Parathyroid adenoma (tissue), 2 donors: ENCODE data around the gene ATP5F1E.

Experiments used
- H2AFZ ChIP-seq: fragments of 300-600 bp; sonication (generic); one replicate; pipeline ENCODE4 v1.7.0; 2017; ENCODE audit warnings: antibody characterized with exemption, mild to moderate bottlenecking
- H3K27ac ChIP-seq: fragments of 300-600 bp; sonication (generic); one replicate; pipeline ENCODE4 v1.7.0; 2017
- H3K27me3 ChIP-seq: fragments of 300-600 bp; sonication (generic); one replicate; pipeline ENCODE4 v1.7.0; 2017; ENCODE audit warnings: low read length; ENCODE audit not compliant: control insufficient read depth, insufficient read depth
- H3K36me3 ChIP-seq: fragments of 300-600 bp; sonication (generic); one replicate; pipeline ENCODE4 v1.7.0; 2017; ENCODE audit warnings: low read length; ENCODE audit not compliant: control insufficient read depth, insufficient read depth
- H3K4me1 ChIP-seq: fragments of 300-600 bp; sonication (generic); one replicate; pipeline ENCODE4 v1.7.0; 2017; ENCODE audit warnings: control low read depth
- H3K4me2 ChIP-seq: fragments of 300-600 bp; sonication (generic); one replicate; pipeline ENCODE4 v1.7.0; 2017; ENCODE audit warnings: low read length
- H3K4me3 ChIP-seq: fragments of 300-600 bp; sonication (generic); one replicate; pipeline ENCODE4 v1.7.0; 2017; ENCODE audit warnings: low read depth, low read length
- H3K79me2 ChIP-seq: fragments of 300-600 bp; sonication (generic); one replicate; pipeline ENCODE4 v1.7.0; 2017; ENCODE audit warnings: control low read depth
- H3K9ac ChIP-seq: fragments of 300-600 bp; sonication (generic); one replicate; pipeline ENCODE4 v1.7.0; 2017; ENCODE audit warnings: mild to moderate bottlenecking
- H3K9me3 ChIP-seq: fragments of 300-600 bp; sonication (generic); one replicate; pipeline ENCODE4 v1.7.0; 2017; ENCODE audit warnings: low read length; ENCODE audit not compliant: control insufficient read depth
- TF ChIP-seq, protein P1 (sequence below): fragments of 300-600 bp; sonication (generic); IDR thresholded peaks from one replicate; pipeline ENCODE4 v1.7.0; 2017; ENCODE audit warnings: antibody characterized with exemption, mild to moderate bottlenecking
- donor health status: primary hyperparathyroidism.

ATP5F1E gene

GRCh38 chr20:58987790-58988564, 44.2 kb downstream of the ATP5F1E start:
- no peak overlapping the region for H3K4me3 ChIP-seq
- no peaks in the 10 kb centered on the region for H3K27me3 ChIP-seq
- no peak overlapping the region for H3K4me2 ChIP-seq
- H3K9ac ChIP-seq: no peak overlapping the region
- no peak overlapping the region for H2AFZ ChIP-seq
- no peaks in the 10 kb centered on the region for H3K36me3 ChIP-seq
- no peak overlapping the region for H3K27ac ChIP-seq
- H3K4me1 ChIP-seq: no peaks in the 10 kb centered on the region
- no peaks in the 10 kb centered on the region for H3K79me2 ChIP-seq
- TF ChIP-seq, protein P1, sequence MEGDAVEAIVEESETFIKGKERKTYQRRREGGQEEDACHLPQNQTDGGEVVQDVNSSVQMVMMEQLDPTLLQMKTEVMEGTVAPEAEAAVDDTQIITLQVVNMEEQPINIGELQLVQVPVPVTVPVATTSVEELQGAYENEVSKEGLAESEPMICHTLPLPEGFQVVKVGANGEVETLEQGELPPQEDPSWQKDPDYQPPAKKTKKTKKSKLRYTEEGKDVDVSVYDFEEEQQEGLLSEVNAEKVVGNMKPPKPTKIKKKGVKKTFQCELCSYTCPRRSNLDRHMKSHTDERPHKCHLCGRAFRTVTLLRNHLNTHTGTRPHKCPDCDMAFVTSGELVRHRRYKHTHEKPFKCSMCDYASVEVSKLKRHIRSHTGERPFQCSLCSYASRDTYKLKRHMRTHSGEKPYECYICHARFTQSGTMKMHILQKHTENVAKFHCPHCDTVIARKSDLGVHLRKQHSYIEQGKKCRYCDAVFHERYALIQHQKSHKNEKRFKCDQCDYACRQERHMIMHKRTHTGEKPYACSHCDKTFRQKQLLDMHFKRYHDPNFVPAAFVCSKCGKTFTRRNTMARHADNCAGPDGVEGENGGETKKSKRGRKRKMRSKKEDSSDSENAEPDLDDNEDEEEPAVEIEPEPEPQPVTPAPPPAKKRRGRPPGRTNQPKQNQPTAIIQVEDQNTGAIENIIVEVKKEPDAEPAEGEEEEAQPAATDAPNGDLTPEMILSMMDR: no peak
- no peaks in the 10 kb centered on the region for H3K9me3 ChIP-seq

GRCh38 chr20:58986968-58987517, 45.1 kb downstream of the ATP5F1E start:
- Histone ChIP-seq H3K9me3 (no peaks in the 10 kb centered on the region), H2AFZ (no peak overlapping the region), H3K27me3 (no peaks in the 10 kb centered on the region), H3K9ac (no peak overlapping the region), H3K36me3 (no peaks in the 10 kb centered on the region), H3K4me3 (no peak overlapping the region), H3K79me2 (peaks cover 4% of the 10 kb centered on the region), H3K4me1 (peaks cover 5% of the 10 kb centered on the region), H3K27ac (no peak overlapping the region), H3K4me2 (no peak overlapping the region)
- TF ChIP-seq, protein P1: no peak

GRCh38 chr20:58986286-58986967, 45.7 kb downstream of the ATP5F1E start:
- Histone ChIP-seq H3K27ac (no peak overlapping the region), H3K9ac (no peak overlapping the region), H3K9me3 (no peaks in the 10 kb centered on the region), H3K4me2 (no peak overlapping the region), H3K79me2 (peaks cover 7% of the 10 kb centered on the region), H3K4me1 (peaks cover 5% of the 10 kb centered on the region), H3K36me3 (no peaks in the 10 kb centered on the region), H2AFZ (no peak overlapping the region), H3K27me3 (no peaks in the 10 kb centered on the region), H3K4me3 (no peak overlapping the region)
- TF ChIP-seq, protein P1: no peak

GRCh38 chr20:58985656-58986055, 46.5 kb downstream of the ATP5F1E start:
- H3K36me3 ChIP-seq: no peaks in the 10 kb centered on the region
- H3K9me3 ChIP-seq: no peaks in the 10 kb centered on the region
- TF ChIP-seq, protein P1: no peak
- no peak overlapping the region for H2AFZ ChIP-seq
- H3K27me3 ChIP-seq: no peaks in the 10 kb centered on the region
- no peak overlapping the region for H3K4me3 ChIP-seq
- no peak overlapping the region for H3K9ac ChIP-seq
- peaks cover 7% of the 10 kb centered on the region for H3K79me2 ChIP-seq
- no peak overlapping the region for H3K4me2 ChIP-seq
- H3K27ac ChIP-seq: no peak overlapping the region
- H3K4me1 ChIP-seq: peaks cover 5% of the 10 kb centered on the region
